Measurements from ENCODE around the gene WDR83.

WDR83 gene

DNA sequence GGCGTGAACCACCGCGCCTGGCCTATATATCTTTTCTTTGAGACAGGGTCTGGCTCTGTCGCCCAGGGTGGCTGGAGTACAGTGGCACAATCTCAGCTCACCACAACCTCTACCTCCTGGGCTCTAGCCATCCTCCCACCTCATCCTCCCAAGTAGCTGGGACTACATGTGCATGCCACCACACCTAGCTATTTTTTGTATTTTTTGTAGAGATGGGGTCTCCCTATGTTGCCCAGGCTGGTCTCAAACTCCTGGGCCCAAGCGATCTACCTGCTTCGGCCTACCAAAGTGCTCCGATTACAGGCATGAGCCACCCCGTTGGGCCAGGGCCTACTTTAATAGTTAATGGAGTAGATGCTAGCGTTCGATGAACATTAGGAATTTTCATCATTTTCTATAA lies 53.7 kb downstream of the WDR83 start:
- DNase-seq: no peak

DNA sequence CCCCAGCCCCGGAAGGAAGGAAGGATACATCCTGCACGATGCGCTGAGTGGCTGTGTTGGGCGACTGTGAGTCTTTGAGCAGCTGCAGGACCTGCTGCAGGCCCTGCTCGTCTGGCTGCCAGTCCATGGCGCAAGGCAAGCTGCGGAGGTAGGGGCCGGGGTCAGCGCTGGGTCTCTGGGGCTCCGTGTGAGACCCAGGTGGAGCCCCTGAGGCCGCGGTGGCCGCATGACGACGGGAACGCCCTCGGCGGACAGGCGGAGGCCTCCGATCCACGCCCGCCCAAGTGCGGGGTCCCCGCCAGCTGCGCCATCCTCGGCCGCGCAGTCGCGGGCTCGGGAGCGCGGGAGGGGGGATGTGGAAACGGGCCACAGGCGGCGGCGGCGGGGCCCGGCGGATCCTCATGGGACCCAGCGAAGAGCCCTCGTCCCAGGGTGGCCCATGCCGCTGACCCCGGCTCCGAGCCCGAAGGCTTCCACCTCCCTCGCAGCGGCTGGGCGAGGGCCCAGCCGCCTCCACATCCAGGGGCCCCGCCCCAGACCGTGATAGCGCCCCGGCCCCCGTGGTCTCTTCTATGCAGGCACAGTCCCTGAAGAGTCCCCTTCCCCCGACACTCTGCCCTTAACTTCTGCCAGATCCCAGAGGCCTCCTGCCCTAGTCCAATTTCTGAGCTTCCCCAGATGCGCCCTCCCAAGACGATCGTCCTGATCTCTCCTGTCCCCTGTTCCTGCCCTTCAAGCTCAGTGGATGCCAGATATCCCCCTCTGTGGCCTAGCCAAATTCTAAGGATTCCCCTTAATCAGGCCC lies 54.4 kb downstream of the WDR83 start:
- DNase-seq: no peak

DNA sequence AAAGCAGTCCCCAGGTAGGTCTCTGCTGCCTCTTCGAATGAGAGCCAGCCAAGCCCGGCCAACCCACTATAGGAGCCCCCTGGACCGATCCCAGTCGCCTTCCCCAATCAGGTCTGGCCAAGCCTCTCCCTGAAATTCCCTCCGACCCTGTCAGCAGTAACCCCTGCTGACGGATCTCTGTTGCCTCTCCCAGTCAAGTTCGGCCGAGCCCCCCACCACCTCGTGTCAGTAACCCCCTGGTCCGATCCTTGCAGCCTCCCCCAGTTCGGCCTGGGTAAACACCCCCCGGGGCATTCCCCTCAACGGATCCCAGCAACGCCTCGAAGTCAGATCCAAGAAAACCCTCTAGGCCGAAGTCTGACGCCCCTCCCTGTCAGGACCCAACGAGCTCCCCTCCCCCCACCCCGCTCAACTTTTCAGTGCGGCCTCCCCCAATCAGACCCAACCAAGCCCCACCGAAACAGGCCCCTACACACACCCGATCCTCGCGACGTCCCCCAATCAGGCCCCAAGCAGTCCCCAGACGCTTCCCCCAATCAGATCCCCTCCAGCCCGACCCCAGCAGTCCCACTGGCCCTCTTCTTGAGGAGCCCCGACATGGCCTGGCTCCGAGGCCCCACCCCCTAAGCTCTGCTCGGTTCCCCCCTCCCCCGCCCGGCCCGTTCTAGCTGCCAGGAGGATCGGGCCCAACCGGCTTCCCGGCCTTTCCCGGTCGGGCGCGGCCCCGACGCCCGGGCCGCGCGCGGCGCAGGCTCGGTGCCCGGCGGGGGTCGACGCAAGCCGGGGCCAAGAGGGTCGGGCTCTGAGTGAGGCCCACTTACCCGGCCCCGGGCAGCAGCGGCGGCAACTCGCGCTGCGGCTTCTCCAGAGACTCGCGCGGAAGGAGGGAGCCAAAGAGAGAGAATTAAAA lies 55.3 kb downstream of the WDR83 start:
- DNase-seq: no peak

DNA sequence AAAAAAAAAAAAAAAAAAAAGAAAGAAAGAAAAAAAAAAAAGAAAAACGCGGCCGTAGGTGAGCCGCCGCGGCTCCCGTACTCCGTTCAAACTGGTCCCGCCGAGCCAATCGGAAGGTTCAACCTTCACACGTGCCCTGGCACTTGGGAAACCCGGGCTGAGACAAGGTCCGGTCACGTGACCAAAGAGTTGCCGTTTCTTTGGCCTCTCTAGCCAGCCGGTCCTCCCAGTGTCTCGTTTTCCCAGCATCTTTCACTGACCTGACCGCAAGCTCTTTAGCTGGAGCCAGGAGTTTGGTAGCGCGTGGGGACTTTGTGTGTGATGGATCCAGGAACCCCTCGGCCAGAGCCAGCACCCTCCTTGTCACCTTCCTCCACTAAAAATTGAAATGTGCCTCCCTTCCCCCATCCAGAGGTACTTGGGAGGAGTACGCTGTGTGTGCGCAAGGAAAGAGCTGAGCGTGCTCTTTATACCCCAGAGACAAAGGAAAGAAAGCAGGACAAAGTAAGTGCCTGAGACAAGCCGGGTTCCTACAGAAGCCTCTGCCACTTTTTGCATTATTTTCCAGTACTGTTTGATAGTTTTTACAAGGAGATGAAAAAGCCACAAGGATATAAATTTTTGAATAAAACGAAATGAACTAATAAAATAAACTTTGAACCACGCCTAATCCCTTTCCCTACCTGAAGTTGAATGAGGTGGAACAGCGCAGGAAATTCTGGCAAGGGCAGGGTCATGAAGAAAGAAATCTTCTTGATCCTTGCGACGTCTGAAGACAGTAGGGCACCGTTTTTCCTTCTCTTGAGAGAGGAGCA lies 56.2 kb downstream of the WDR83 start:
- DNase-seq: peak; percentile 87

DNA sequence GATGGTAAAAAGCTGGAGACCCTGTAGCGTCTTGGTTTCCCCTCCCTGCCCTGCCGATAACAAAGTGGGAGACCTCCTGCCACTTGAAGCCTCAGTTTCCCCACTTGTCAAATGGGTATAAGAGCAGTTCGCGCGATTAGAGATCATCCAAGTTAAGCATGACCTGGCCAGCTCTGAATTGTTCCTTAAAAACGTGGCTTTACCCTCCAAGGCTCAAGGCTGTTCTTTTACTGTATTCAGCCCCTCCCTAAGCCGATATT lies 56.7 kb downstream of the WDR83 start:
- DNase-seq: no peak

DNA sequence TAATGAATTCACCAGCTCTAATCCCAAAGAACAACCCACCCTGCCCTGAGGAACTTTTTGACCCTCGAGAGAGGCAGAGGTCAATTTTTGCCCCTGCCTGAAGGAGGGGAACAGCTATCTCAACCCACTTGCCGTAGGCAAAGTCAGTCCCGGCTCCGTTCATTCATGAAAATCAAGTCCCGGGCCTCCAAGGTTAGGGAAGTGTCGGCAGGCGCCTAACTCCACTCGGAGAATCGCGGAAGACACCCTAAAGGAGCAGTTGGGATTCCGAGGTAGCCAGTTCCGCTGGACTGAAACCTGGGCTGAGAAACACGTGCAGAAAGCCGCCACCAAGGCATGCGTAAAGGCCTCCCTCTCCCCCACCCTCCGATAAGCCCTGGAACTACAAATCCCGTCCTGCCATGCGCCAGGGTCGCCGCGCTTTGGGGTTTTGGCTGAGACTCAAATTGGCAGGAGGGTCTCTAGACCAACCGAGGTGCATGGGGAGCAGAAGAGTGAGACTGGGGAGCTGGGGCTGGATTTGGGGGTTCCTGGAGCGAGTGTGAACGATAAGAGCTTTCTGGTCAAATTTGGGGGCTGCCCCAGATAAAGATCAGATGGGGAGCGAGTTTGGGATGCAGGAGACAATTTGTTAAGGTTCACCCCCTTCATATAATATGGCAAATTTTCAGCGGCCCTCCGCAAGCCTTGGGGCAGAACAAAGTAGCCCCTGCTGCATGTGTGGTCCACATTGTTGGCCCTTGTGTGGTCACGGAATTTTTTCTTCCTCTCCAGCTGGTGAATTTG lies 57.2 kb downstream of the WDR83 start, which contains the start of gene TNPO2:
TSS of gene TNPO2 (minus strand) at position 292 of the 786 bp plus-strand sequence. CDS start 2,955 bp downstream, outside the sequence.
- DNase-seq: peak; percentile 59
